K562 (cell line): ENCODE data around the gene TMEM126A. TPM values are rescaled to one million over a fixed set of nuclear protein-coding genes. Genes with fewer than 3 reads are reported as not detected.
A peak's percentile ranks its signal among the peaks of the same experiment; 100 is the strongest.

Experiments used
- ATAC-seq: fragments of 200-7000 bp; cut with Tn5 transposase; 3 replicates; pipeline ENCODE4 v1.9.1; 2020; ENCODE audit warnings: moderate library complexity
- BruUV-seq: library from RNA; stranded (reverse); fragments of 400-500 nt; replicated peaks from 2 replicates; lab custom pipeline; 2021; lab: Mats Ljungman, UMichigan
- CTCF ChIA-PET: fragments of 300-600 bp; formaldehyde crosslinking; extraction: SDS; loops from one replicate; lab custom pipeline; 2021; ENCODE audit warnings: low intra/inter-chr PET ratio; lab: Yijun Ruan, JAX
- POLR2A ChIA-PET: fragments of 300-600, 350-650 bp; sonication (Branson Sonifier 250); formaldehyde crosslinking; extraction: SDS; loops from one replicate; lab custom pipeline; 2021; ENCODE audit warnings: antibody characterized with exemption, inconsistent platforms; lab: Yijun Ruan, JAX
- DNase-seq, 4 experiments: peaks; one replicate each; pipeline versions ENCODE4 v3.0.0 to v3.0.0-alpha.2; 2011 to 2018; ENCODE audit warnings: low spot score in 3 of 4, mixed read lengths in 3 of 4; ENCODE audit errors: extremely low read depth in 1 of 4
- FAIRE-seq: peaks from 2 replicates; lab custom pipeline; 2011; peaks lifted over from hg19 to GRCh38; lab: Jason Lieb, UNC
- H2AFZ ChIP-seq: 2 replicates; pipeline ENCODE4 v1.6.0; 2011; ENCODE audit warnings: low read depth, low read length, control low read depth, inconsistent platforms
- H3K27ac ChIP-seq: fragments of 200-600 bp; 3 replicates; pipeline ENCODE4 v1.8.0; 2011; ENCODE audit warnings: low read depth, mild to moderate bottlenecking, control low read depth, inconsistent platforms, low read length, moderate library complexity, mixed read lengths; ENCODE audit errors: extremely low read depth
- H3K27me3 ChIP-seq, 2 experiments: fragments of 300-600 bp in 1 of 2; 2 replicates in 1 of 2; 3 replicates in 1 of 2; pipeline versions ENCODE4 v1.6.0 to v1.8.0; 2011; ENCODE audit warnings: inconsistent platforms in 2 of 2, low read length in 2 of 2, mild to moderate bottlenecking in 1 of 2, mixed read lengths in 1 of 2, moderate library complexity in 1 of 2; ENCODE audit not compliant: control insufficient read depth in 2 of 2, insufficient read depth in 2 of 2
- H3K36me3 ChIP-seq: fragments of 300-600 bp; 3 replicates; pipeline ENCODE4 v1.8.0; 2011; ENCODE audit warnings: mild to moderate bottlenecking, low read length, inconsistent platforms; ENCODE audit not compliant: control insufficient read depth, insufficient read depth
- H3K4me1 ChIP-seq, 2 experiments: fragments of 200-600 bp in 1 of 2; replicated peaks in 1 of 2; 2 replicates in 1 of 2; 3 replicates in 1 of 2; pipeline versions ENCODE4 v1.5.1 to v1.8.0; 2011; ENCODE audit warnings: inconsistent platforms in 2 of 2, low read length in 2 of 2, mild to moderate bottlenecking in 1 of 2, mixed read lengths in 1 of 2, moderate library complexity in 1 of 2; ENCODE audit not compliant: control insufficient read depth in 2 of 2, insufficient read depth in 2 of 2
- H3K4me2 ChIP-seq: 2 replicates; pipeline ENCODE4 v1.6.1; 2011; ENCODE audit warnings: low read length, control low read depth, inconsistent platforms, mixed read lengths; ENCODE audit not compliant: insufficient read depth
- H3K4me3 ChIP-seq: fragments of 200-600 bp; sonication (generic), shearing (Covaris generic); 2 replicates; pipeline ENCODE4 v1.5.1; 2016; ENCODE audit warnings: control low read depth, inconsistent platforms
- H3K79me2 ChIP-seq: fragments of 200-600 bp; 3 replicates; pipeline ENCODE4 v1.8.0; 2011; ENCODE audit warnings: low read length, inconsistent platforms; ENCODE audit not compliant: control insufficient read depth, insufficient read depth
- H3K9ac ChIP-seq, 2 experiments: 2 replicates each; pipeline versions ENCODE4 v1.6.0 to v1.6.1; 2011; ENCODE audit warnings: low read depth in 2 of 2, low read length in 2 of 2, control low read depth in 1 of 2, inconsistent platforms in 1 of 2, mild to moderate bottlenecking in 1 of 2, mixed read lengths in 1 of 2; ENCODE audit not compliant: insufficient read depth in 1 of 2
- H3K9me1 ChIP-seq: one replicate; pipeline ENCODE4 v1.6.0; 2011; ENCODE audit warnings: inconsistent platforms, mild to moderate bottlenecking, low read length, moderate library complexity; ENCODE audit not compliant: control insufficient read depth, insufficient read depth
- H3K9me3 ChIP-seq: replicated peaks from 2 replicates; pipeline ENCODE4 v1.5.1; 2011; ENCODE audit warnings: low read depth, low read length, inconsistent platforms; ENCODE audit not compliant: control insufficient read depth, insufficient read depth
- H4K20me1 ChIP-seq: replicated peaks from 2 replicates; pipeline ENCODE4 v1.6.1; 2011; ENCODE audit warnings: low read length, inconsistent platforms, mixed read lengths; ENCODE audit not compliant: control insufficient read depth, insufficient read depth
- ARID2 ChIP-seq: fragments of 450-650 bp; IDR thresholded peaks from 2 replicates; pipeline ENCODE4 v1.6.1; 2017; ENCODE audit warnings: antibody characterized with exemption, mild to moderate bottlenecking
- CBFB ChIP-seq: sonication (generic); formaldehyde crosslinking; IDR thresholded peaks from 2 replicates; pipeline ENCODE4 v1.4.0; 2020; ENCODE audit warnings: mild to moderate bottlenecking, missing genetic modification reagents
- CC2D1A ChIP-seq: fragments of 450-650 bp; IDR thresholded peaks from 2 replicates; pipeline ENCODE4 v1.6.1; 2017; ENCODE audit warnings: mild to moderate bottlenecking
- ELK1 ChIP-seq: sonication (generic); formaldehyde crosslinking; IDR thresholded peaks from 2 replicates; pipeline ENCODE4 v1.8.1; 2022; ENCODE audit warnings: missing genetic modification reagents
- FIP1L1 ChIP-seq: fragments of 200-400 bp; formaldehyde crosslinking; IDR thresholded peaks from 2 replicates; pipeline ENCODE4 v1.6.1; 2018; ENCODE audit warnings: mild to moderate bottlenecking, low read depth, low read length; ENCODE audit not compliant: poor library complexity, severe bottlenecking
- MTA2 ChIP-seq: fragments of 450-650 bp; IDR thresholded peaks from 2 replicates; pipeline ENCODE4 v1.6.1; 2016; ENCODE audit warnings: low read depth
- MXD1 ChIP-seq: fragments of 250-450 bp; sonication (Bioruptor Pico); IDR thresholded peaks from 2 replicates; pipeline ENCODE4 v1.8.0; 2021; ENCODE audit warnings: borderline replicate concordance, mild to moderate bottlenecking, moderate library complexity; ENCODE audit not compliant: poor library complexity, severe bottlenecking
- NKRF ChIP-seq: fragments of 450-650 bp; IDR thresholded peaks from 2 replicates; pipeline ENCODE4 v1.6.1; 2016; ENCODE audit warnings: borderline replicate concordance
- SREBF2 ChIP-seq: sonication (generic); formaldehyde crosslinking; IDR thresholded peaks from 2 replicates; pipeline ENCODE4 v1.4.0; 2020; ENCODE audit warnings: mild to moderate bottlenecking, missing genetic modification reagents
- SRF ChIP-seq, 2 experiments: fragments of 250-450, 450-650 bp in 1 of 2; sonication (Bioruptor Pico) in 1 of 2; sonication (generic) in 1 of 2; formaldehyde crosslinking; IDR thresholded peaks; 2 replicates each; pipeline versions ENCODE4 v1.5.0 to v1.5.1; 2020 to 2022; ENCODE audit warnings: mild to moderate bottlenecking in 1 of 2, missing genetic modification reagents in 1 of 2
- SRSF3 ChIP-seq: fragments of 200-400 bp; formaldehyde crosslinking; IDR thresholded peaks from 2 replicates; pipeline ENCODE4 v1.6.1; 2016; ENCODE audit warnings: mild to moderate bottlenecking, low read length, moderate library complexity; ENCODE audit not compliant: insufficient read depth
- ZNF668 ChIP-seq: fragments of 250-450 bp; sonication (Bioruptor Pico); IDR thresholded peaks from 2 replicates; pipeline ENCODE4 v1.8.0; 2022; ENCODE audit warnings: mild to moderate bottlenecking, inconsistent platforms
- WGBS: fragments of 100-300 bp; shearing (Covaris generic); methylation state at CpG from one replicate; pipeline ENCODE4 v1.1.6; 2016; ENCODE audit warnings: low coverage, mixed read lengths; ENCODE audit not compliant: insufficient coverage; ENCODE audit errors: missing lambda C conversion rate; 5-methylcytosine and 5-hydroxymethylcytosine counted together
- in situ Hi-C: fragments of 300-500 bp; cut with MboI; formaldehyde crosslinking; loops from 4 replicates; pipeline ENCODE4 v1.15.0; 2018; ENCODE audit warnings: inconsistent platforms, mixed read lengths
- intact Hi-C: fragments of 100-400 bp; cut with micrococcal nuclease; formaldehyde crosslinking; loops from 2 replicates; pipeline ENCODE4 v1.14.2; 2022
- polyA plus RNA-seq, 8 experiments: library from polyadenylated mRNA; depleted of rRNA in 4 of 8; stranded (reverse) in 5 of 8; unstranded in 3 of 8; fragments of >200 nt; fragmentation: Nextera tagmentation in 2 of 8; fragmentation: Illumina TruSeq in 1 of 8; extraction: Ambion mirVana in 2 of 8; extraction: Trizol in 1 of 8; gene quantifications; 2 replicates each; pipeline versions ENCODE4 v1.2.1 to v1.2.3, GENCODE V29; 2011 to 2014; ENCODE audit warnings: inconsistent platforms in 1 of 8, missing spikeins in 1 of 8
- total RNA-seq, 7 experiments: library from RNA; depleted of rRNA in 6 of 7; stranded (reverse); fragments of >200 nt in 6 of 7; fragmentation: Illumina TruSeq in 2 of 7; extraction: Trizol in 2 of 7; gene quantifications; 2 replicates each; pipeline versions ENCODE4 v1.2.1 to v1.2.3, GENCODE V29; 2011 to 2021; ENCODE audit warnings: low replicate concordance in 1 of 7

The TMEM126A gene
- total and polyA plus RNA-seq, 9 of the 15 experiments (the other 6 are each of a cell fraction or from before 2014, with no cell fraction given) = 19.3 to 154 (median 56.3) TPM

GRCh38 chr11:85663753-85664614 is 16.2 kb downstream of the TMEM126A start:
- H3K4me2 ChIP-seq = peak overlapping the region; percentile 95
- intact Hi-C loops = loop anchor here (1.0 to 10.0 kb wide), 6 partner anchors 15 to 581 kb away; partner anchors contain the start of genes EED, PICALM and TMEM126B
- no peaks in the 10 kb centered on the region for H3K27me3 ChIP-seq
- peaks cover 41% of the 10 kb centered on the region for H3K36me3 ChIP-seq
- H2AFZ ChIP-seq = peak overlapping the region; percentile 99
- peak; percentile 66 to 86 (median 70) for DNase-seq
- peak overlapping the region; percentile 98 for H3K9ac ChIP-seq
- peaks cover 10 to 14% of the 10 kb centered on the region in 2 experiments; a peak in 3 of 5 replicates for H3K4me1 ChIP-seq
- FAIRE-seq = no peak
- H3K27ac ChIP-seq = peak overlapping the region; percentile 98
- peak overlapping the region; percentile 94 for H3K4me3 ChIP-seq
- H3K79me2 ChIP-seq = peaks cover 59% of the 10 kb centered on the region
- H3K9me1 ChIP-seq = no peaks in the 10 kb centered on the region
- peaks cover 16% of the 10 kb centered on the region for H4K20me1 ChIP-seq
- no peaks in the 10 kb centered on the region for H3K9me3 ChIP-seq
- under 1% methylated on average over 70 of the region's 73 CpGs for WGBS
- BruUV-seq = no TSS peak
- in situ Hi-C loops = no loop called here
- ATAC-seq = peak; percentile 75
- CTCF ChIA-PET = interaction anchor here (0.8 kb wide), 1 partner anchor 69 kb away, joined by 4 read pairs; no protein-coding TSS in a partner anchor
- POLR2A ChIA-PET = interaction anchor here (0.6 to 10.1 kb wide), 6 partner anchors 8 to 29 kb away, joined by 3 to 145 read pairs (median 4); partner anchors contain the start of gene TMEM126A
- TF ChIP-seq MXD1 (CRISPR knock-in tag) = no peak
- peak; percentile 24; the same call in 1 of the 2 replicates for TF ChIP-seq NKRF
- no peak; a peak in 1 of 4 replicates for TF ChIP-seq SRF (CRISPR knock-in tag; IDR thresholded peaks at IDR 0.05)
- no peak for TF ChIP-seq SREBF2
- TF ChIP-seq SRSF3 = 0 out of 2 replicates have a peak, but pooled peaks have one; percentile 31
- TF ChIP-seq ZNF668 (CRISPR knock-in tag) = no peak
- 0 out of 2 replicates have a peak, but pooled peaks have one; percentile 38 for TF ChIP-seq CC2D1A
- TF ChIP-seq FIP1L1 = no peak
- no peak for TF ChIP-seq ARID2
- TF ChIP-seq ELK1 (CRISPR knock-in tag) = no peak
- no peak for TF ChIP-seq MTA2
- no peak for TF ChIP-seq CBFB (CRISPR knock-in tag)
